ENCODE measurements around the gene EBLN2.

The EBLN2 gene

GRCh38 chr3:73069775-73070444 is 8.5 kb downstream of the EBLN2 start:
- Histone ChIP-seq H3K4me3 (ENCODE audit: low read length) (no peak overlapping the region), H3K79me2 (ENCODE audit: low read length) (no peaks in the 10 kb centered on the region), H3K9ac (ENCODE audit: low read length) (no peak overlapping the region), H3K4me2 (ENCODE audit: low read length) (no peak overlapping the region), H3K4me1 (ENCODE audit: low read length) (no peaks in the 10 kb centered on the region), H2AFZ (ENCODE audit: low read depth, low read length) (no peak overlapping the region), H4K20me1 (ENCODE audit: insufficient read depth, low read length) (no peaks in the 10 kb centered on the region), H3K36me3 (replicated peaks; ENCODE audit: low read depth, low read length) (peaks cover 9% of the 10 kb centered on the region), H3K27ac (ENCODE audit: low read length) (no peak overlapping the region), H3K9me3 (ENCODE audit: insufficient read depth, low read length) (no peaks in the 10 kb centered on the region), H3K27me3 (ENCODE audit: low read depth, low read length) (no peaks in the 10 kb centered on the region)
- TF ChIP-seq, protein P1, sequence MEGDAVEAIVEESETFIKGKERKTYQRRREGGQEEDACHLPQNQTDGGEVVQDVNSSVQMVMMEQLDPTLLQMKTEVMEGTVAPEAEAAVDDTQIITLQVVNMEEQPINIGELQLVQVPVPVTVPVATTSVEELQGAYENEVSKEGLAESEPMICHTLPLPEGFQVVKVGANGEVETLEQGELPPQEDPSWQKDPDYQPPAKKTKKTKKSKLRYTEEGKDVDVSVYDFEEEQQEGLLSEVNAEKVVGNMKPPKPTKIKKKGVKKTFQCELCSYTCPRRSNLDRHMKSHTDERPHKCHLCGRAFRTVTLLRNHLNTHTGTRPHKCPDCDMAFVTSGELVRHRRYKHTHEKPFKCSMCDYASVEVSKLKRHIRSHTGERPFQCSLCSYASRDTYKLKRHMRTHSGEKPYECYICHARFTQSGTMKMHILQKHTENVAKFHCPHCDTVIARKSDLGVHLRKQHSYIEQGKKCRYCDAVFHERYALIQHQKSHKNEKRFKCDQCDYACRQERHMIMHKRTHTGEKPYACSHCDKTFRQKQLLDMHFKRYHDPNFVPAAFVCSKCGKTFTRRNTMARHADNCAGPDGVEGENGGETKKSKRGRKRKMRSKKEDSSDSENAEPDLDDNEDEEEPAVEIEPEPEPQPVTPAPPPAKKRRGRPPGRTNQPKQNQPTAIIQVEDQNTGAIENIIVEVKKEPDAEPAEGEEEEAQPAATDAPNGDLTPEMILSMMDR (IDR thresholded peaks at IDR 0.05; ENCODE audit: low read depth, low read length), result no peak
- TF ChIP-seq EZH2phosphoT487 (IDR thresholded peaks at IDR 0.05; ENCODE audit: low read depth), result no peak

DNA sequence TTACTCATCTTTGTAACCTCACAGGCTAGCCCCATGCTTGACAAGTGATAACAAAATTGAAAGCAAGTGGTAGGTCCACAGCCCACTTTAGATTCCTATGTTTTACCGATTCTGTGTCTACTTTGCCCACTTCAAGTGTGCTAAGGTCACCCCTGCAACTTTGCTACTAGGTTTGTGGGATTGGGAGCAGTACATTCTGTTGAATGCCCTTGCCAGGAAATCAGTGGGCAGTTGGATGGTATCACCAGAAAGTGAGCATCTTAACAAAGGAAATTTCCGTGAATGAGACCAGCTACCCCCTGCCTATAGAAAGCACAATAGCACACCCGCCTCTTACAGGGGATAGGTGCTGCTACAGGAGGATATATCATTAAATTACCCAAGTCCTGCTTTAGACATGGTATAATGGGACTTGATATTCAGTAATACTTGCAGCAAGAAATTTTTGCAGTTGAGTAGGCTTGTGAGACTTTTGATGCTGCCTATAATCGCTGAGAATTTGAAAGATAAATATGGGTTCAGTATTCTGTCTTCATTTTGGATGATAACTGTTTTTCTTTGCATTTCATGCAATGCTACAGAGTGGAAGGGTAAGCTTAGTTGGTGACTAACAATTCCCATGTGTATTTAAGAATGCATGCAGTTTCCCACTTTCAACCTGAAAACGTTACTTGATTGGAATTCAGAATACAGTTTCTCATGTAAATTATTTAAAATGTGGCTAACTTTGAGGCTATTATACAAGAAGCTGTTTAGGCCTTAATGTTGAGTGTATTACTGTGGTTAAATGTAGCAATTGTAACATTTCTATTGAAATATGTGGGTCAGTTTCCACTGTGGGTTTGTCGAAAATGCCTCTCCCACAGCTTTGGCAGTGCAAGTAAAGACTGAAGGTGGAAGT is 9.5 kb downstream of the EBLN2 start:
- H3K27ac ChIP-seq (ENCODE audit: low read length), result no peak overlapping the region
- H3K27me3 ChIP-seq (ENCODE audit: low read depth, low read length), result no peaks in the 10 kb centered on the region
- H3K4me2 ChIP-seq (ENCODE audit: low read length), result no peak overlapping the region
- no peak overlapping the region for H3K4me3 ChIP-seq (ENCODE audit: low read length)
- peaks cover 8% of the 10 kb centered on the region for H3K36me3 ChIP-seq (replicated peaks; ENCODE audit: low read depth, low read length)
- H3K79me2 ChIP-seq (ENCODE audit: low read length), result no peaks in the 10 kb centered on the region
- H2AFZ ChIP-seq (ENCODE audit: low read depth, low read length), result no peak overlapping the region
- H4K20me1 ChIP-seq (ENCODE audit: insufficient read depth, low read length), result no peaks in the 10 kb centered on the region
- no peaks in the 10 kb centered on the region for H3K4me1 ChIP-seq (ENCODE audit: low read length)
- TF ChIP-seq EZH2phosphoT487 (IDR thresholded peaks at IDR 0.05; ENCODE audit: low read depth), result no peak
- TF ChIP-seq, protein P1 (IDR thresholded peaks at IDR 0.05; ENCODE audit: low read depth, low read length), result no peak
- no peak overlapping the region for H3K9ac ChIP-seq (ENCODE audit: low read length)
- no peaks in the 10 kb centered on the region for H3K9me3 ChIP-seq (ENCODE audit: insufficient read depth, low read length)

DNA sequence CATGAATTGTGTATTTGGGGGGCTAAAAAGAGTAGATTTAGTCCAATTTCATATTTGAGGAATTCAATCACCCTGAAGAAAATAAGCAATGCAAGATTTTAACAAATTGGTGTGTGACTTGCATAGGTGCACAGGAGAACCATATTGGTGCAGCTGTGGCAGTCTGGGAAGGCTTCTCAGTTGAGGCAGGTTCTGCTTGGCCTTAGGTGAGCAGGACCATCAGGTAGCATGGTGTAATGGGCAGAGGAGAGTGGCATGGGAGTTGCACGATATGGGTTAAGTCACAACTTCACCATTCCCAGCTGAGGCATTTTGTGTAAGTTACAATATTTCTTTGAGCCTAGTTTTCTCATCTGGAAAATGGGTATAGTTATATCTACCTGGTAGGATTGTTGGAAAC is 10.5 kb downstream of the EBLN2 start:
- Histone ChIP-seq H3K4me2 (ENCODE audit: low read length) (no peak overlapping the region), H3K27ac (ENCODE audit: low read length) (no peak overlapping the region), H3K4me1 (ENCODE audit: low read length) (no peaks in the 10 kb centered on the region), H3K36me3 (replicated peaks; ENCODE audit: low read depth, low read length) (peaks cover 8% of the 10 kb centered on the region), H3K4me3 (ENCODE audit: low read length) (no peak overlapping the region), H3K27me3 (ENCODE audit: low read depth, low read length) (no peaks in the 10 kb centered on the region), H3K9me3 (ENCODE audit: insufficient read depth, low read length) (no peaks in the 10 kb centered on the region), H2AFZ (ENCODE audit: low read depth, low read length) (no peak overlapping the region), H3K79me2 (ENCODE audit: low read length) (no peaks in the 10 kb centered on the region), H3K9ac (ENCODE audit: low read length) (no peak overlapping the region), H4K20me1 (ENCODE audit: insufficient read depth, low read length) (no peaks in the 10 kb centered on the region)
- TF ChIP-seq, protein P1 (IDR thresholded peaks at IDR 0.05; ENCODE audit: low read depth, low read length), result no peak
- no peak for TF ChIP-seq EZH2phosphoT487 (IDR thresholded peaks at IDR 0.05; ENCODE audit: low read depth)

DNA sequence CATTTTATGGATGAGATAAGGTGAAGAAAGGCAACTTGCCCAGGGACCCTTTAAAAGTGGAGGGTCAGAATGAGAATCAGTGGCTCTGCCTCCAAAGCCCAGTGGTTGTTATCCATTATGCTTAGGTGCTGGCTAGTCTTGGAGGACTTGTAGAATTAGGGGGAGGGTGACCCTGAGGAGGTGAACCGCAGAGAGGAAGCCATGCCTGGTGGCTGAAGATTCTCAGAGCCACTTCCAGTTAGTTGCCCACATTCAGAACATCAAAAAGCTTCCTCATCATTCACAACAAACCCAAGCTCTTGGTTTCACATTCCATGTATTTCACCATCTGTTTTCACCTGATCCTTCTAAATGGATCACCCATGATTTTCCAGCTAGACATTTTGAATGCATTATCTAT is 11.2 kb downstream of the EBLN2 start:
- TF ChIP-seq EZH2phosphoT487 (IDR thresholded peaks at IDR 0.05; ENCODE audit: low read depth), result no peak
- TF ChIP-seq, protein P1 (IDR thresholded peaks at IDR 0.05; ENCODE audit: low read depth, low read length), result no peak
- H3K27ac ChIP-seq (ENCODE audit: low read length), result no peak overlapping the region

More for the DNA sequence above, 11.2 kb downstream of the EBLN2 start:
- Histone ChIP-seq H3K9me3 (ENCODE audit: insufficient read depth, low read length) (no peaks in the 10 kb centered on the region), H3K36me3 (replicated peaks; ENCODE audit: low read depth, low read length) (peaks cover 5% of the 10 kb centered on the region), H2AFZ (ENCODE audit: low read depth, low read length) (no peak overlapping the region), H3K4me1 (ENCODE audit: low read length) (no peaks in the 10 kb centered on the region), H3K79me2 (ENCODE audit: low read length) (no peaks in the 10 kb centered on the region), H3K4me3 (ENCODE audit: low read length) (no peak overlapping the region), H4K20me1 (ENCODE audit: insufficient read depth, low read length) (no peaks in the 10 kb centered on the region), H3K4me2 (ENCODE audit: low read length) (no peak overlapping the region), H3K9ac (ENCODE audit: low read length) (no peak overlapping the region), H3K27me3 (ENCODE audit: low read depth, low read length) (no peaks in the 10 kb centered on the region)
